Measurements from ENCODE around the gene SP6. TPM values are rescaled to one million over a fixed set of nuclear protein-coding genes. Genes with fewer than 3 reads are reported as not detected.
A peak's percentile ranks its signal among the peaks of the same experiment; 100 is the strongest.

The SP6 gene
- polyA plus RNA-seq, 3 donors = 2.7 to 4.1 (median 3.9) TPM

DNA sequence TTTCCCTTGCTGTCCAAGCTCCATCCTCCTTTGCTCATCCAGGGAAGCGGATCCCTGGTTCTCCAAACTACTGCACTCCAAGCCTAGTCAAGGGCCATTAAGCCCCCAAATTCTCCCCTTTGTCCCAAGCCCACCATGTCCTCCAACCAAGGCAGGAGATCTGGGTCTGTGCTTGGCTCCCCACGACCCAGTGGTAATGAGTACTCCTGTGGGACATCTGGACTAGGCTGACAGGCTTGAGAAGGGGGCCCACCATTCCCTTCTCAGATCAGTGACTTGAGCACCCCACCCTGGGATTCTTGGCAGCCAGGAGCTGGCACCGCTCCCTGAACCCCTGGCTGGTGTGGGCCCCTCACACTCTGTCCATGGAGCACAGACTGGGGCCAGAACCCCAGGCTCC lies 46.5 kb downstream of the SP6 start:
- DNase-seq (ENCODE audit: extremely low read depth in 1 of 11, low read depth in 9 of 11, low spot score in 4 of 11) = no peak

DNA sequence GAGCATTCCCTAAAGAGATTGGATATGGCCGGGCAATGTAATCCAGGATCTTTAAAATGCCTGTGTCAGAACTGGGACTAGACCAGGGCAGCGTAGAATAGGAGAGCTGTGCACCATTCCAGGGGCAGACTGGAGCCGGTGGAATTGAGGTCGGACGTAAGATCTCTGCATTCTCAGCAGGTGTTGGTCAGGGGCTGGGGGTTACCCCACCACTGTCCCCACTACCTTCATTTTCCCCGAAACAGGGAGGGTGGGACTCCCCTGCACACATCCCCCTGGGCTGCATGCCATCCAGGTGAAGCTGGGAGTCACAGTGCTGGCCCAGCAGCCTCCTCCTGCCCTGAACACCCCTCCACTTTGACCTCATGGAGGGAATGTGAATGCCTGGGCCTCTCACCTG lies 47.2 kb downstream of the SP6 start:
- DNase-seq (ENCODE audit: extremely low read depth in 1 of 11, low read depth in 9 of 11, low spot score in 4 of 11) = no peak

- DNase-seq (ENCODE audit: extremely low read depth in 1 of 11, low read depth in 9 of 11, low spot score in 4 of 11) = no peak
These were observed 47.8 kb downstream of the SP6 start for GRCh38 chr17:47803201-47803600.

DNA sequence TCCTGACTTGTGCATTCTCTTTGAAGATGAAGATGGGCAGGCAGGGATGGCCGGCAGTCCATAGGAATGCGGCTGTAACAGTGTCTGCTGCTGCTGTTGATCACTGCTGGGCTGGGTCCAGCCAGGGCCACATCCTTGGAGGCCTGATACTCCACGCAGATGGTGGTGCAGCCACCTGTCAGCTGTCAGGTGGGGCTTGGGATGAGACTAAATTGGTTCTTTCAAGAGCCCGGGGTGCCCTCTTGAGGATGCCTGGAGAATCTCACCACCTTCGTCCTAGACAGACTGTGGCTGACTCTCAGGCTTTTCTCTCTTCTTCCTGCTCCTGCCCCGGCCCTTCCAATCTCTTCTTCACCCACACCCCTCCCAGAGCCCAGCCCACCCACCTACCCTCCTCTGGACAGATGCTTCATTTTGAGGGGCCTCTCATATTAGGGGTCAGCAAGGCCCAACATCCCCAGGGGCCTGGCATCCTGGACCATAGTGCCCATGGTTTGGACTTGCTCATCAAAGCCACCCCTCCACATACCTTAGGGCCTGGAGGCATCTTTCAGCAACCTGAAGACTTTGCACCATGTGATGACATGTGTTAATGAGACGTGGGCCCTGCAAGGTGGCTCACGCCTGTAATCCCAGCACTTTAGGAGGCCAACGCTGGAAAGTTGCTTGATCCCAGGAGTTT lies 48.5 kb downstream of the SP6 start:
- DNase-seq (ENCODE audit: extremely low read depth in 1 of 11, low read depth in 9 of 11, low spot score in 4 of 11) = peak in 1 of 11 donors; percentile 22

GRCh38 chr17:47801906-47802305 lies 49.1 kb downstream of the SP6 start:
- DNase-seq (ENCODE audit: extremely low read depth in 1 of 11, low read depth in 9 of 11, low spot score in 4 of 11) = no peak

GRCh38 chr17:47801176-47801765 lies 49.7 kb downstream of the SP6 start:
- no peak for DNase-seq (ENCODE audit: extremely low read depth in 1 of 11, low read depth in 9 of 11, low spot score in 4 of 11)

GRCh38 chr17:47800686-47801085 lies 50.3 kb downstream of the SP6 start:
- no peak for DNase-seq (ENCODE audit: extremely low read depth in 1 of 11, low read depth in 9 of 11, low spot score in 4 of 11)

DNA sequence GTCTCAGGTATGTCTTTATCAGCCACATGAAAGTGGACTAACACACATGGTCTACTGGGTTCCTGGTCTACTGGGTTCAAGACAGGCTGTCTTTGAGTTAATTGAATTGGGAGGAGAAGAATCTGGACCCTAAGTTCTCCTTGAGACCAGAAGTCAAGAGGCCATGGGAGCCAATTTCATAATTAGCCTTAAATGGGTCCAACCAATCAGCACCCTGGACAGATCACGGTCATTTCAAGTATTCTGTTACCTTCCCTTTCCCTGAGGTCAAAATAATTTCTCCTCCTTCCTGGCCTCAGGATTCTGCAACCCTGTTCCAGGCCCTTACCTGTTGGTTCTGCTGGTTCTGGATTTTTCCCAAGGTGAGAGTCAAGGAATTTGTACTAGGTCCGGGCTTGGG lies 53.2 kb downstream of the SP6 start:
- DNase-seq (ENCODE audit: extremely low read depth in 1 of 11, low read depth in 9 of 11, low spot score in 4 of 11) = no peak

Other genes with a start within 250 kb of the SP6 start
- 100 to 1,000 TPM; 228 to 300 (median 256) TPM for gene KPNB1, start 201.2 kb downstream of the SP6 start, polyA plus RNA-seq (ENCODE audit: insufficient read length in 3 of 3)
- gene TBKBP1, start 157.0 kb downstream of the SP6 start, polyA plus RNA-seq (ENCODE audit: insufficient read length in 3 of 3) = 10 to 100 TPM; 27.4 to 37.7 (median 31.6) TPM
- under 1 TPM; 0.07 to 0.20 (median 0.12) TPM for gene TBX21, start 117.9 kb downstream of the SP6 start, polyA plus RNA-seq (ENCODE audit: insufficient read length in 3 of 3)
- gene OSBPL7, start 29.4 kb downstream of the SP6 start, polyA plus RNA-seq (ENCODE audit: insufficient read length in 3 of 3) = 10 to 100 TPM; 12.5 to 18.6 (median 13.4) TPM
- 10 to 100 TPM; 54.0 to 58.9 (median 58.4) TPM for gene MRPL10, start 19.6 kb downstream of the SP6 start, polyA plus RNA-seq (ENCODE audit: insufficient read length in 3 of 3)
- gene LRRC46, start 19.5 kb downstream of the SP6 start, polyA plus RNA-seq (ENCODE audit: insufficient read length in 3 of 3) = 1 to 10 TPM; 2.5 to 3.6 (median 3.4) TPM
- gene SCRN2, start 9.9 kb downstream of the SP6 start, polyA plus RNA-seq (ENCODE audit: insufficient read length in 3 of 3) = 10 to 100 TPM; 53.5 to 76.2 (median 54.9) TPM
- gene SP2, start 45.1 kb upstream of the SP6 start, polyA plus RNA-seq (ENCODE audit: insufficient read length in 3 of 3) = 10 to 100 TPM; 22.4 to 23.8 (median 22.6) TPM
- gene PNPO, start 90.4 kb upstream of the SP6 start, polyA plus RNA-seq (ENCODE audit: insufficient read length in 3 of 3) = 10 to 100 TPM; 20.6 to 23.4 (median 21.7) TPM
- gene PRR15L, start 106.7 kb upstream of the SP6 start, polyA plus RNA-seq (ENCODE audit: insufficient read length in 3 of 3) = 10 to 100 TPM; 18.0 to 20.6 (median 18.2) TPM
- 100 to 1,000 TPM; 164 to 186 (median 167) TPM for gene CDK5RAP3, start 120.0 kb upstream of the SP6 start, polyA plus RNA-seq (ENCODE audit: insufficient read length in 3 of 3)
- gene COPZ2, start 186.6 kb upstream of the SP6 start, polyA plus RNA-seq (ENCODE audit: insufficient read length in 3 of 3) = 10 to 100 TPM; 15.8 to 20.3 (median 19.0) TPM
- 100 to 1,000 TPM; 232 to 245 (median 232) TPM for gene NFE2L1, start 197.2 kb upstream of the SP6 start, polyA plus RNA-seq (ENCODE audit: insufficient read length in 3 of 3)